Measurements from ENCODE around the gene SYNDIG1.

The SYNDIG1 gene

DNA sequence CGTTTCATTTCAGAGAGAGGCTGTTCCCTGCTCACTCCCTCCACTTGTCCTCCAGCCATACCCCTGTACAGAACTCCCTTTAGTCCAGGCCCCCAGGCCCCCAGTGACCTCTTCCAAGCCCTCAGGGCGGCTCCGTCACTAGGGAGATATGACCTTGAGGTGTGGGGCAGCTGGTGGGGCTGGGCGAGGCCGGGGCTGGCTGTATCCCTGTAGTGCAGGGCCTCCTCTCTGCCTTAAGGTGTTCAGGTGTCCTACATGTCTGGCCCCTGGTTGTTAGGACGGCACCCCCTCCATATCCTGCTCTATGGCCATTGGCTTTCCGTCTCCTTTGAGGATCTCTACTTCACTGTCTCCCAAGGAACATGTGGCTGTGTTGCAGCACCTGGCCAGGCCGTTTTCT is 17.4 kb upstream of the SYNDIG1 start:
- H3K4me3 ChIP-seq (ENCODE audit: low read depth, low read length): no peak overlapping the region
- no peak for TF ChIP-seq CTCF (IDR thresholded peaks at IDR 0.05; ENCODE audit: low read depth, low read length, missing control alignments)
- no peak for DNase-seq (ENCODE audit: low read depth)

DNA sequence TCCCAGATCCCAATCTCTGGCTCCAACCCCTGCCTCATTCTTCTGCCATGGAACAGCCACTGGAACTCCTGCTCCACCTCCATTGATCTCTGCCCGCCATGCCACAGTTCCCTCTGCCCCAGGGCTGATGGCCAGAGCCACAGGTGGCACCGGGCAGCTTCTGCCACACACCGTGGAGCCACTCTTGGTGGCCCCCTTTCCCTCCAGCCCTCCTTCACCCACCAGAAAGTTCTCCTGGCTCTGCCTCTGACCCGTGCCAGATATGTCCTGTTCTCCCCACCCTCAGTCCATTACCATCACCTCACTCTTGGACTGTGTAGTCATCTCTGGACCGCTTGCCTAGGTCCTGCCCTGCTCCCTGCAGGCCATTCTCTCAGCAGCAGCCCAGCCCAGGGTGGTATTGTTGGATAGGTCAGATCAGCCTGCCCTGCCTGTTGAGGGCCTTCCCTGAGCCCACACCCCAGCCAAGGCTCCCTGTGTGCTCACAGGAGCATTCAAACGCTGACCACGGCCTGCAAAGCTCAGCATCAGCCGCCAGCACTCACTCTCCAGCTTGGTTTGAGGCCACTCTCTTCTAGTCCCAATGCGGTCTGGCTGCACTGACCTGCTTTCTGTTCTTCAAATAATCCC is 16.8 kb upstream of the SYNDIG1 start:
- DNase-seq (ENCODE audit: low read depth): no peak
- no peak for TF ChIP-seq CTCF (IDR thresholded peaks at IDR 0.05; ENCODE audit: low read depth, low read length, missing control alignments)
- no peak overlapping the region for H3K4me3 ChIP-seq (ENCODE audit: low read depth, low read length)

- DNase-seq (ENCODE audit: low read depth): no peak
- no peak overlapping the region for H3K4me3 ChIP-seq (ENCODE audit: low read depth, low read length)
- TF ChIP-seq CTCF (IDR thresholded peaks at IDR 0.05; ENCODE audit: low read depth, low read length, missing control alignments): no peak
Measured at GRCh38 chr20:24453869-24454268, 15.6 kb upstream of the SYNDIG1 start.

DNA sequence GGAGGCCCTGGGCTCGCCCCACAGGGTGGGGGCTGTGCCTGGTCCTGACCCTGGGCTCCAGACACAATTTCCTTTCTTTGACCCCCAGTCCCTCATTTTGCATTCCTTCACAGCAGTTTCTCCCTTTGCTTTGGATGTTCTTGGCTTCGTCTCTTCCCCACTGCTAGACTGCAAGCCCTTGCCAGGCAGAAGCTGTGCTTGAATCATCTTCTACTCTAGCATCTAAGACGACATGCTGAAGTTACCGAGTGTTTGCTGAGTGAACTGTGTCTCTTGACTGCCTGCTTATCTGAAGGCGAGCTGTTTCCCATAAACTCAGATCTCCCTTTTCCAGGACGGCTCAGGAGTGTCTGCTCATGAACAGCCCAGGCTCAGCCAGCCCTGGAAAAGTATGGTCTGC is 14.3 kb upstream of the SYNDIG1 start:
- H3K4me3 ChIP-seq (ENCODE audit: low read depth, low read length): no peak overlapping the region
- TF ChIP-seq CTCF (IDR thresholded peaks at IDR 0.05; ENCODE audit: low read depth, low read length, missing control alignments): no peak
- no peak for DNase-seq (ENCODE audit: low read depth)

DNA sequence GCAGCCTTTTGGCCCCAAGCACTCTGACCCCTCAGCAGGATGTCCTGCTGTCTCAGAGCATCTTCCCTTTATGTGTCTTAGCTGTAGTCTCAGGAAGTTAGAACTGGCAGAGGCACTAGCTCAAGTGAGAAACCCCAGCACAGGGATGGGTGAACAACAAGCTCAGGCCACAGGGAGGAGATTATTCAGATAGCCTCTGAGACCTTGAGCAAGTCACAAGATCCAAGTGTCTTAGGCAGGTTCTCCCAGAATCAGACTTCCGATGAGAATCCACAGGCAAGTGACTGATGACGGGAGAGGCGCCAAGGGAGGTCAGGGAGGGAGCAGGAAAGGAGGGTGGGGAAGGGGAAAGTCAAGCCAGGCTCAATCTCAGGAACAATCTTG is 13.0 kb upstream of the SYNDIG1 start:
- no peak overlapping the region for H3K4me3 ChIP-seq (ENCODE audit: low read depth, low read length)
- no peak for DNase-seq (ENCODE audit: low read depth)
- TF ChIP-seq CTCF (IDR thresholded peaks at IDR 0.05; ENCODE audit: low read depth, low read length, missing control alignments): no peak

DNA sequence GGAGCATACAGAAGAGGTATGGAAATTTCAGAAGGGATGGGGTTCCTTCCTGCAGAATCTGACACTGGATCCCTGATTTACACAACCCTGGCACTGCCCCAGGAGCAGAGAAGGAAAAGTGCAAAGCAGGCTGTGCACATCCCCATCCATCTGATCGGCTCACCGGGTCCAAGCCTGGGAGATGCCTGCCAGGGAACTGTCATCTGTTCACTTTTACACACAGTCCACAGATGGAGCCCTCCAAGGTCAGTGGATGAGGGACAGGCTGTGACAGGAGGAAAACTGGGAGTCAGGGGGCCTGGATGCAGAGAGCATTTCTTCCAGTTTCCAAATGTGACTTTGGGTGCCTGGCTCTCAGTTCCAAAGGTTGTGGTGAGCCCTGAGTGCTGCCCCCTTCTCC is 11.0 kb upstream of the SYNDIG1 start:
- no peak for DNase-seq (ENCODE audit: low read depth)
- H3K4me3 ChIP-seq (ENCODE audit: low read depth, low read length): no peak overlapping the region
- no peak for TF ChIP-seq CTCF (IDR thresholded peaks at IDR 0.05; ENCODE audit: low read depth, low read length, missing control alignments)

DNA sequence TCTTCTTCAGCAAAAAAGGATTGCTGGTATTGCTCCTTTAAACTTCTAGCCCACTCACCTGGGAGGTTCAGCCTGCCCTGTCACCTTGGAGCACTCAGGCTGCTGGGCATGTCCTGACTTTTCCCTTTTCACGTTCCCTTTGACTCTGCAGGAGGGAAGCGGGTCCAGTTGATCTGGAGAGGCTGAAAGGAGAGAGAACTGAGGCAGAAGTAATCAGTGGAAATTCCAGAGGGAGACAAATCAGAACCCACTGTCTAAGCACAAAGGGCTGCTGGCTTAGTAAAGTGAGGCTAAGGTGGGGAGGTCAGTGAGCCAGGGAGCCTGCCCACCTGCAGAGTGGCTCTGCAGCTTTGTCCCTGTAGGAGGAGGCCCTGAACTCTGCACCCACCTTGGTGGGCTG is 9.7 kb upstream of the SYNDIG1 start:
- DNase-seq (ENCODE audit: low read depth): no peak
- no peak overlapping the region for H3K4me3 ChIP-seq (ENCODE audit: low read depth, low read length)
- no peak for TF ChIP-seq CTCF (IDR thresholded peaks at IDR 0.05; ENCODE audit: low read depth, low read length, missing control alignments)
